PC-3 (cell line): ENCODE data around the gene LRP1B. TPM values are rescaled to one million over a fixed set of nuclear protein-coding genes. Genes with fewer than 3 reads are reported as not detected.
A peak's percentile ranks its signal among the peaks of the same experiment; 100 is the strongest.

Source experiments
- ATAC-seq: fragments of 200-7000 bp; cut with Tn5 transposase; 2 replicates; pipeline ENCODE4 v1.9.1; 2020; ENCODE audit warnings: mild to moderate bottlenecking, moderate library complexity
- BruUV-seq: library from RNA; stranded (reverse); fragments of 400-500 nt; replicated peaks from 2 replicates; lab custom pipeline; 2021; lab: Mats Ljungman, UMichigan
- CTCF ChIA-PET: fragments of 300-600 bp; sonication (Branson Sonifier 250); formaldehyde crosslinking; loops from one replicate; lab custom pipeline; 2022; ENCODE audit warnings: antibody characterized with exemption; lab: Charles Lee
- POLR2A ChIA-PET: fragments of 300-600 bp; sonication (Branson Sonifier 250); formaldehyde crosslinking; loops from one replicate; lab custom pipeline; 2022; ENCODE audit warnings: antibody characterized with exemption; ENCODE audit not compliant: unreplicated experiment; lab: Charles Lee
- DNase-seq: peaks from one replicate; pipeline ENCODE4 v3.0.0-alpha.2; 2015
- H2AFZ ChIP-seq: fragments of 300-600 bp; sonication (generic); 2 replicates; pipeline ENCODE4 v1.6.0; 2016; ENCODE audit warnings: antibody characterized with exemption, low read length
- H3F3A ChIP-seq: fragments of 300-600 bp; sonication (generic); one replicate; pipeline ENCODE4 v1.6.0; 2017; ENCODE audit warnings: antibody characterized with exemption, low read length, control low read depth, mild to moderate bottlenecking; ENCODE audit not compliant: unreplicated experiment
- H3K27ac ChIP-seq: fragments of 300-600 bp; sonication (generic); 2 replicates; pipeline ENCODE4 v1.5.1; 2016; ENCODE audit warnings: mild to moderate bottlenecking, low read length
- H3K27me3 ChIP-seq: fragments of 300-600 bp; sonication (generic); 2 replicates; pipeline ENCODE4 v1.6.1; 2016; ENCODE audit warnings: low read length, mixed read lengths
- H3K36me3 ChIP-seq: fragments of 300-600 bp; sonication (generic); 2 replicates; pipeline ENCODE4 v1.6.1; 2016; ENCODE audit warnings: low read depth, mixed run types, low read length, mixed read lengths
- H3K4me1 ChIP-seq: fragments of 300-600 bp; sonication (generic); 2 replicates; pipeline ENCODE4 v1.5.1; 2016; ENCODE audit warnings: low read length; ENCODE audit not compliant: insufficient read depth
- H3K4me2 ChIP-seq: fragments of 300-600 bp; sonication (generic); 2 replicates; pipeline ENCODE4 v1.6.0; 2016; ENCODE audit warnings: low read length
- H3K4me3 ChIP-seq: fragments of 300-600 bp; sonication (generic); 2 replicates; pipeline ENCODE4 v1.5.1; 2016; ENCODE audit warnings: mild to moderate bottlenecking, low read length, mixed read lengths
- H3K79me2 ChIP-seq: fragments of 300-600 bp; sonication (generic); 2 replicates; pipeline ENCODE4 v1.6.1; 2017; ENCODE audit warnings: low read length, mixed read lengths
- H3K9ac ChIP-seq: fragments of 300-600 bp; sonication (generic); 2 replicates; pipeline ENCODE4 v1.6.0; 2016; ENCODE audit warnings: mild to moderate bottlenecking, low read length
- H3K9me2 ChIP-seq: fragments of 300-600 bp; sonication (generic); replicated peaks from 2 replicates; pipeline ENCODE4 v1.6.1; 2016; ENCODE audit warnings: mixed run types, low read length, mixed read lengths
- H3K9me3 ChIP-seq: fragments of 300-600 bp; sonication (generic); 2 replicates; pipeline ENCODE4 v1.6.1; 2016; ENCODE audit warnings: low read length, mixed read lengths
- H4K20me1 ChIP-seq: fragments of 300-600 bp; sonication (generic); 2 replicates; pipeline ENCODE4 v1.6.1; 2016; ENCODE audit warnings: low read length, mixed read lengths
- EZH2 ChIP-seq: fragments of 300-600 bp; sonication (generic); IDR thresholded peaks from one replicate; pipeline ENCODE4 v1.6.1; 2017; ENCODE audit warnings: antibody characterized with exemption, mild to moderate bottlenecking, low read length; ENCODE audit not compliant: unreplicated experiment
- EZH2phosphoT487 ChIP-seq: fragments of 300-600 bp; sonication (generic); IDR thresholded peaks from 2 replicates; pipeline ENCODE4 v1.6.1; 2018; ENCODE audit warnings: mild to moderate bottlenecking, antibody characterized with exemption, low read length, borderline replicate concordance
- intact Hi-C: fragments of 100-400 bp; cut with micrococcal nuclease; formaldehyde crosslinking; loops from 2 replicates; pipeline ENCODE4 v1.9.0; 2023
- total RNA-seq: library from RNA; depleted of rRNA; stranded (reverse); fragments of >200 nt; gene quantifications from 2 replicates; pipeline ENCODE4 v1.2.3, GENCODE V29; 2014
- TF ChIP-seq, protein P1 (sequence below): fragments of 300-600 bp; sonication (generic); conservative IDR thresholded peaks from 2 replicates; pipeline ENCODE4 v1.5.1; 2017; ENCODE audit warnings: antibody characterized with exemption, low read depth, mild to moderate bottlenecking, low read length

The LRP1B gene
- total RNA-seq, 1 experiment from 2014 or later: 0.04 TPM

DNA sequence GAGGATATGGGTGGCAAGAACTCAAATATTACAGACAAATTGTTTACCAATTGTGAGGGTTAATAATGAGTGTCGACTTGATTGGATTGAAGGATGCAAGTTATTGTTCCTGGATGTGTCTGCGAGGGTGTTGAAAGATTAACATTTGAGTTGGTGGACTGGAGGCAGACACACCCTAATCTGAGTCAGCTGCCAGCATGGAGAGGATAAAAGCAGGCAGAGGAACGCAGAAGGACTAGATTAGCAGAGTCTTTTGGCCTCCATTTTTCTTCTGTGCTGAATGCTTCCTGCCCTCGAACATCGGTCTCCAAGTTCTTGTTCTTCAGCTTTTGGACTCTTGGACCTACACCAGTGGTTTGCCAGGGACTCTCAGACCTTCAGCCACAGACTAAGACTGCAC lies 1503.7 kb downstream of the LRP1B start:
- ChIA-PET CTCF (no interaction called here), POLR2A (no interaction called here)
- ATAC-seq: no peak
- no peak overlapping the region for H3K27ac ChIP-seq
- peaks cover 21% of the 10 kb centered on the region for H3K4me1 ChIP-seq
- H2AFZ ChIP-seq: 0 out of 2 replicates have a peak overlapping the region, but pooled peaks have one; percentile 5
- no peaks in the 10 kb centered on the region for H3F3A ChIP-seq
- H4K20me1 ChIP-seq: no peaks in the 10 kb centered on the region
- H3K4me2 ChIP-seq: no peak overlapping the region
- no peaks in the 10 kb centered on the region for H3K9me2 ChIP-seq
- TF ChIP-seq, protein P1, sequence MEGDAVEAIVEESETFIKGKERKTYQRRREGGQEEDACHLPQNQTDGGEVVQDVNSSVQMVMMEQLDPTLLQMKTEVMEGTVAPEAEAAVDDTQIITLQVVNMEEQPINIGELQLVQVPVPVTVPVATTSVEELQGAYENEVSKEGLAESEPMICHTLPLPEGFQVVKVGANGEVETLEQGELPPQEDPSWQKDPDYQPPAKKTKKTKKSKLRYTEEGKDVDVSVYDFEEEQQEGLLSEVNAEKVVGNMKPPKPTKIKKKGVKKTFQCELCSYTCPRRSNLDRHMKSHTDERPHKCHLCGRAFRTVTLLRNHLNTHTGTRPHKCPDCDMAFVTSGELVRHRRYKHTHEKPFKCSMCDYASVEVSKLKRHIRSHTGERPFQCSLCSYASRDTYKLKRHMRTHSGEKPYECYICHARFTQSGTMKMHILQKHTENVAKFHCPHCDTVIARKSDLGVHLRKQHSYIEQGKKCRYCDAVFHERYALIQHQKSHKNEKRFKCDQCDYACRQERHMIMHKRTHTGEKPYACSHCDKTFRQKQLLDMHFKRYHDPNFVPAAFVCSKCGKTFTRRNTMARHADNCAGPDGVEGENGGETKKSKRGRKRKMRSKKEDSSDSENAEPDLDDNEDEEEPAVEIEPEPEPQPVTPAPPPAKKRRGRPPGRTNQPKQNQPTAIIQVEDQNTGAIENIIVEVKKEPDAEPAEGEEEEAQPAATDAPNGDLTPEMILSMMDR: no peak
- TF ChIP-seq EZH2phosphoT487 (no peak), EZH2 (no peak)
- BruUV-seq: no TSS peak
- no peak overlapping the region for H3K4me3 ChIP-seq
- no peaks in the 10 kb centered on the region for H3K9me3 ChIP-seq
- intact Hi-C loops: loop anchor here (10.0 kb wide), 2 partner anchors 122 to 188 kb away; no protein-coding TSS in a partner anchor
- no peaks in the 10 kb centered on the region for H3K36me3 ChIP-seq
- no peaks in the 10 kb centered on the region for H3K27me3 ChIP-seq
- H3K79me2 ChIP-seq: no peaks in the 10 kb centered on the region
- no peak overlapping the region for H3K9ac ChIP-seq
- DNase-seq: no peak

DNA sequence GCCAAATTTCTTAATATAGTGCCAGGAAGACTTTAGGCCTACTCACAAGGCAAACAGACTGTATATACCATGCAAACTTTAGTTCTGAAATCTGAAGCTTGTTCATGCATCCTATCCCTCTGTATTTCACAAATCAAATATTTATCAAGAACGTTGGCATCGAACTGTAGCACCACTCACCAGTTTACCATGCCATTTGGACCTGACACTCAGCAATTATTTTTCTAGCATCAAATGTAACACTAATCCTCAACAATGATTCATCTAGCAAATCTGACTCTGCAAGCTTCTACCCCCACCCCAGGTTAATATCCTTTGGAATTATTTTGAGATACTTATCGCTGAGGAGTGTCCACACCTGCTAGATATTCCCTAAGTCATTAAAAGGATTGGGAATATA lies 1506.6 kb downstream of the LRP1B start:
- TF ChIP-seq EZH2phosphoT487 (no peak), EZH2 (no peak)
- TF ChIP-seq, protein P1: no peak
- Histone ChIP-seq H3K4me3 (no peak overlapping the region), H3K4me1 (peaks cover 21% of the 10 kb centered on the region), H3K36me3 (no peaks in the 10 kb centered on the region), H3K9me3 (no peaks in the 10 kb centered on the region), H3K4me2 (peak overlapping the region; percentile 31), H3F3A (no peaks in the 10 kb centered on the region), H3K27ac (peak overlapping the region; percentile 75), H3K79me2 (no peaks in the 10 kb centered on the region), H2AFZ (no peak overlapping the region), H3K27me3 (no peaks in the 10 kb centered on the region), H4K20me1 (no peaks in the 10 kb centered on the region), H3K9me2 (no peaks in the 10 kb centered on the region), H3K9ac (no peak overlapping the region)
- POLR2A ChIA-PET: no interaction called here
- ATAC-seq: peak; percentile 99
- intact Hi-C loops: loop anchor here (1.0 to 10.0 kb wide), 4 partner anchors 31 to 233 kb away; no protein-coding TSS in a partner anchor
- BruUV-seq: no TSS peak
- peak; percentile 94 for DNase-seq
- CTCF ChIA-PET: no interaction called here

- H3K9ac ChIP-seq: no peak overlapping the region
- no TSS peak for BruUV-seq
- no peak for DNase-seq
- H3K4me2 ChIP-seq: no peak overlapping the region
- no peaks in the 10 kb centered on the region for H3F3A ChIP-seq
- H3K9me3 ChIP-seq: no peaks in the 10 kb centered on the region
- no peaks in the 10 kb centered on the region for H3K79me2 ChIP-seq
- H4K20me1 ChIP-seq: no peaks in the 10 kb centered on the region
- no peaks in the 10 kb centered on the region for H3K36me3 ChIP-seq
- intact Hi-C loops: loop anchor here (10.0 kb wide), 2 partner anchors 117 to 193 kb away; no protein-coding TSS in a partner anchor
- no peak for ATAC-seq
- H3K4me1 ChIP-seq: peaks cover 21% of the 10 kb centered on the region
- no peak overlapping the region for H3K27ac ChIP-seq
- no peaks in the 10 kb centered on the region for H3K9me2 ChIP-seq
- TF ChIP-seq, protein P1: no peak
- TF ChIP-seq EZH2 (no peak), EZH2phosphoT487 (no peak)
- no peak overlapping the region for H2AFZ ChIP-seq
- no peaks in the 10 kb centered on the region for H3K27me3 ChIP-seq
- H3K4me3 ChIP-seq: no peak overlapping the region
- ChIA-PET CTCF (no interaction called here), POLR2A (no interaction called here)
Observed at GRCh38 chr2:140621583-140622362, 1509.0 kb downstream of the LRP1B start.
